NCI-H526 (cell line): Measurements from ENCODE around the gene FAM153A.
"Not testable (repeated sequence)": the region's sequence is repeated elsewhere in the genome, so short reads cannot be mapped to it uniquely, and the experiment has no call there.

Experiments used
- DNase-seq, 2 experiments: peaks; one replicate each; lab custom pipeline; 2025; lab: John Stamatoyannopoulos, UW

FAM153A gene

GRCh38 chr5:177724858-177725257 is 57.8 kb downstream of the FAM153A start:
- not testable (repeated sequence) for DNase-seq

DNA sequence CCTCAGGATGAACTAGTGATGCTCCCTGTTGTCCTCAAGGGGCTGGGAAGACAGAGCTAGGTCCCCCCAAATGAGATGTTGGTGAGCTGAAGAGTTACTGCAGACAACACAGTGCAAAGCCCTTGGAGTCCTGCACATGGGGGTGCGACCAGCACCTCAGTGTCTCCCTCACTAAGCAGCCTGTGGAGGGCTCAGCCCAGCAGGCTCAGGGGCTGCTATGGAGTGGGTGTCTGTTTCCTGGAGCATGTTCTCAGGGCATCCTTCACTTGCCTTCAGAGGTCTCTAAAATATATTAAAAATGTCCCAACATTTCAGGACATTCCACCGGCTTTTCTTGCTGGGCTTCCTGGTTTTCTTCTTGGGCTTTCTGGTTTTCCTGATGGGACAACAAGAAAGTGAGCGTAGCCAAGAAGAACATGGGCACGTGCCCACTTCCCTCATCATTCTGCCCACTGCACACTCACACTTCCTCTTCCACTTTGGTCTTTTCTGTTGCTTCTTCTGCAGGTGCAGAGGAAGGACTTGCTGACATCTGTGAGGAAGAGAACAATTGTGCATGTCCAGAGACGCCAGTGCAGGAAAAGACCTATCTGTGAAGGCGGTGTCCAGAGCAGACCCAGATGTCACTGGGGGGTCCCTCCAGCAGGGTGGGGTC is 58.7 kb downstream of the FAM153A start:
- not testable (repeated sequence) for DNase-seq

DNA sequence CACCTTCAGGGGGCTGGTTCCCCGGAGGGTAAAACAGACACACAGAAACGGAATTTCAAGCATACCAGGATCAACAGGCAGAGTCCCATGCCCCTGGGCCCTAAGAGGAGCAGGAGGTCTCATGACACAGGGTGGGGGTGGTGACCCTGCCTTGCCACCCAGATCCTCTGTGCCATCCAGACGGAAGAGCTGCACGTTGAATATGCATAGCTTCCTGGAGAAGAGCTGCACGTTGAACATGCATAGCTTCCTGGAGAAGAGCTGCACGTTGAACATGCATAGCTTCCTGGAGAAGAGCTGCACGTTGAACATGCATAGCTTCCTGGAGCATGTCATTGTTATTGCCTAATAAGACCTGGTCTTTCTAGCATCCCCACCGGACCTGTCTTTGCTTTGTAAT is 59.9 kb downstream of the FAM153A start:
- DNase-seq = not testable (repeated sequence)

DNA sequence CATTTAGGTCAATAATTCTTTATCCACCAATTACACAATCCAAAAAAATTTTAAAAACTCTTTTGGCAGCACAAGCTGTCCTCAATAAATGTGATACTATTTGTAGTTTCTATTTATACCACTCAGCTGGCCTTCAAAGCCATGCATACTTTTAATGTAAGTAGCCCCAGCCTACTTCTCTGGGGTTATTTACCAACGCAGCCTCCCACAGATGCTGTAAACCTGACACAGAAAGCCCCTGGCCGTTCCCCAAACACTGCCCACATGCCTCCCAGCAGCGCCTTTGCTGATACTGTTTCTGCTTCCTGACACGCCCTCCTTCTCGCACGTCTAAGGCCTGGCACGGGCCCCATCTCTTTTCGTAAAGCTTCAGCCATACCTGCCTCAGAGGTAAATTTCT is 62.7 kb downstream of the FAM153A start:
- not testable (repeated sequence) for DNase-seq

- DNase-seq = not testable (repeated sequence)
These were observed 67.3 kb downstream of the FAM153A start for GRCh38 chr5:177715423-177715822.

DNA sequence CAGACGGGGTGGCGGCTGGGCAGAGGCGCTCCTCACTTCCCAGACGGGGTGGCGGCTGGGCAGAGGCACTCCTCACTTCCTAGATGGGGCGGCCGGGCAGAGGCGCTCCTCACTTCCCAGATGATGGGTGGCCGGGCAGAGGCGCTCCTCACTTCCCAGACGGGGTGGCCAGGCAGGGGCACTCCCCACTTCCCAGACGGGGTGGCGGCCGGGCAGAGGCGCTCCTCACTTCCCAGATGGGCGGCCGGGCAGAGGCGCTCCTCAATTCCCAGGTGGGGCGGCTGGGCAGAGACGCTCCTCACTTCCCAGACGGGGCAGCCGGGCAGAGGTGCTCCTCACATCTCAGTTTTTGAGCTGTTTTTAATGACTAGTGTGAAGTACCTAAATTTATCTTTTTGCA is 86.6 kb downstream of the FAM153A start:
- not testable (repeated sequence) for DNase-seq

- not testable (repeated sequence) for DNase-seq
These were observed 87.3 kb downstream of the FAM153A start for GRCh38 chr5:177695356-177695930.

GRCh38 chr5:177694518-177694835 is 88.2 kb downstream of the FAM153A start:
- not testable (repeated sequence) for DNase-seq

GRCh38 chr5:177693671-177694517 is 88.8 kb downstream of the FAM153A start:
- not testable (repeated sequence) for DNase-seq

GRCh38 chr5:177692969-177693368 is 89.7 kb downstream of the FAM153A start:
- DNase-seq = not testable (repeated sequence)

GRCh38 chr5:177692507-177692906 is 90.2 kb downstream of the FAM153A start:
- DNase-seq = not testable (repeated sequence)

DNA sequence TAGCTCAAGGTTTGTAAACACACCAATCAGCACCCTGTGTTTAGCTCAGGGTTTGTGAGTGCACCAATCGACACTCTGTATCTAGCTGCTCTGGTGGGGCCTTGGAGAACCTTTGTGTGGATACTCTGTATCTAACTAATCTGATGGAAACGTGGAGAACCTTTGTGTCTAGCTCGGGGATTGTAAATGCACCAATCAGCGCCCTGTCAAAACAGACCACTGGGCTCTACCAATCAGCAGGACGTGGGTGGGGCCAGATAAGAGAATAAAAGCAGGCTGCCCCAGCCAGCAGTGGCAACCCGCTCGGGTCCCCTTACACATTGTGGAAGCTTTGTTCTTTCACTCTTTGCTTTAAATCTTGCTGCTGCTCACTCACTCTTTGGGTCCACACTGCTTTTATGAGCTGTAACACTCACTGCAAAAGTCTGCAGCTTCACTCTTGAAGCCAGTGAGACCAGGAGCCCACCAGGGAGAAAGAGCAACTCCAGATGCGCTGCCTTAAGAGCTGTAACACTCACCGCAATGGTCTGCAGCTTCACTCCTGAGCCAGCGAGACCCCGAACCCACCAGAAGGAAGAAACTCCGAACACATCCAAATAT is 93.6 kb downstream of the FAM153A start:
- not testable (repeated sequence) for DNase-seq

GRCh38 chr5:177688091-177688490 is 94.6 kb downstream of the FAM153A start:
- not testable (repeated sequence) for DNase-seq

DNA sequence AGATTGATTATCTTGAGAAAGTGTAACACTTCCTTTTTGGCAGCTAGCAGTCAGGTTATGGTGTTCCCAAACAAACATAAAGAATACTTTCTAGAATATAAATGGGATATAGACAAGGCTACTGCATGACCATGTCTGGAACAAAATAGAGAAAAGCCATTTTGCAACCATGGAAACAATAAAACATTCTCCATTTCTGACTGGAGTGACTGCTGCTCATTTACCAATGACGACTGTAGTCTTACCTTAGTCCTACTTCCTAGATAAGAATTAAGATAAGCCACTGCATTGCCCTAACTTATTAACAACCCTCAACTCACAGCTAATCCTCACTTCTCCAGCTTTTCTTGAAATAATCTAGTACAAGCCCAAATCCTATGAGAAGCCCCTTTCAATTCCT is 100.8 kb downstream of the FAM153A start:
- not testable (repeated sequence) for DNase-seq
